Mesodermal cell (in vitro differentiated cells): ENCODE measurements around the gene ZNF583.

ENCODE experiments used
- H3K27ac ChIP-seq: 2 replicates; pipeline ENCODE4 v1.7.0; 2013; ENCODE audit warnings: mild to moderate bottlenecking, low read depth, low read length, moderate library complexity; ENCODE audit not compliant: severe bottlenecking
- H3K36me3 ChIP-seq: 2 replicates; pipeline ENCODE4 v1.7.1; 2013; ENCODE audit warnings: mild to moderate bottlenecking, low read length, moderate library complexity; ENCODE audit not compliant: control insufficient read depth, insufficient read depth
- H3K4me1 ChIP-seq: one replicate; pipeline ENCODE4 v1.7.1; 2013; ENCODE audit warnings: mild to moderate bottlenecking, low read length; ENCODE audit not compliant: insufficient read depth, control insufficient read depth, poor library complexity, severe bottlenecking
- H3K4me3 ChIP-seq: 2 replicates; pipeline ENCODE4 v1.7.0; 2013; ENCODE audit warnings: low read length, control low read depth, mild to moderate bottlenecking; ENCODE audit not compliant: insufficient read depth, poor library complexity, severe bottlenecking; ENCODE audit errors: extremely low read depth
- H3K9me3 ChIP-seq: 2 replicates; pipeline ENCODE4 v1.7.1; 2013; ENCODE audit warnings: mild to moderate bottlenecking, low read length, moderate library complexity; ENCODE audit not compliant: control insufficient read depth
- WGBS, 2 experiments: methylation state at CpG; one replicate each; pipeline ENCODE4 v1.1.5; 2013; ENCODE audit warnings: missing lambda C conversion rate in 2 of 2; ENCODE audit not compliant: insufficient coverage in 2 of 2; 5-methylcytosine and 5-hydroxymethylcytosine counted together

Gene ZNF583

GRCh38 chr19:56393119-56394012 lies 10.8 kb upstream of the ZNF583 start, which contains the start of gene ZNF582:
Gene ZNF582, minus strand, starts transcription at chr19:56393534. Its CDS starts 1,782 bp downstream, at chr19:56391752.
- Histone ChIP-seq H3K9me3 (peaks cover 35% of the 10 kb centered on the region), H3K36me3 (peaks cover 20% of the 10 kb centered on the region), H3K4me3 (peak within 1 kb of the TSS; percentile 59), H3K4me1 (no peaks in the 10 kb centered on the region), H3K27ac (peak within 1 kb of the TSS; percentile 95)
- WGBS, 2 experiments, result 9% methylated on average over 66 to 69 of the region's 73 CpGs

GRCh38 chr19:56398809-56399208 lies 5.3 kb upstream of the ZNF583 start:
- peaks cover 24% of the 10 kb centered on the region for H3K36me3 ChIP-seq
- no peak overlapping the region for H3K27ac ChIP-seq
- H3K4me1 ChIP-seq, result no peaks in the 10 kb centered on the region
- H3K9me3 ChIP-seq, result peaks cover 50% of the 10 kb centered on the region
- 90 to 100% methylated on average over 1 to 5 of the region's 5 CpGs for WGBS, 2 experiments
- no peak overlapping the region for H3K4me3 ChIP-seq

DNA sequence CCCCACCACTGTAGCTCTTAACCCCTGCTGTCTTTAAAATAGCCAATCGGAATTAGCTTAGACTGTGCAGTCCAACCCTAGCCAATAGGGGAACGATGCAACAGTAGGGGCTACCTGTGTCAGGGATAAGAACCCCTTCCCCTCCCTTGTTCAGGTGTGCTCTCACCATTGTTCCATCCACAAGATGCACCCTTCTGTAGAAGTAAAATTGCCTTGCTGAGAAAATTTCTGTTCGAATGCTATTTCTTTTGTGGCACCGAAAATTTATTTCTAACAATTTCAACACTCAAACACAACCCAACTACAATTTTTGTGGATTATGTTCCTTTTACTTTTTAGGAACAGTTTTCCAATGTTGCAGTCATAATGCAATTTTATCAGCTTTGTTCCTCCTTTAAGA lies 3.6 kb upstream of the ZNF583 start:
- H3K36me3 ChIP-seq, result peaks cover 24% of the 10 kb centered on the region
- no peak overlapping the region for H3K27ac ChIP-seq
- 79 to 100% methylated on average over 2 to 3 of the region's 4 CpGs for WGBS, 2 experiments
- H3K4me3 ChIP-seq, result no peak overlapping the region
- no peaks in the 10 kb centered on the region for H3K4me1 ChIP-seq
- peaks cover 40% of the 10 kb centered on the region for H3K9me3 ChIP-seq

- Histone ChIP-seq H3K36me3 (peaks cover 25% of the 10 kb centered on the region), H3K27ac (no peak overlapping the region), H3K9me3 (peaks cover 49% of the 10 kb centered on the region), H3K4me3 (peak overlapping the region; percentile 68), H3K4me1 (no peaks in the 10 kb centered on the region)
- WGBS, 2 experiments, result 85 to 86% methylated on average over 6 of the region's 9 CpGs
These were observed 871 bp upstream of the ZNF583 start for GRCh38 chr19:56403261-56403660.

GRCh38 chr19:56404705-56405056 lies 549 bp downstream of the ZNF583 start:
- WGBS, 2 experiments, result 81 to 90% methylated on average over 9 of the region's 9 CpGs
- Histone ChIP-seq H3K4me3 (peak overlapping the region; percentile 68), H3K9me3 (peaks cover 49% of the 10 kb centered on the region), H3K4me1 (no peaks in the 10 kb centered on the region), H3K27ac (no peak overlapping the region), H3K36me3 (peaks cover 28% of the 10 kb centered on the region)

- Histone ChIP-seq H3K4me3 (peak overlapping the region; percentile 68), H3K27ac (no peak overlapping the region), H3K9me3 (peaks cover 47% of the 10 kb centered on the region), H3K36me3 (peaks cover 31% of the 10 kb centered on the region), H3K4me1 (no peaks in the 10 kb centered on the region)
- WGBS, 2 experiments, result 93 to 97% methylated on average over 3 to 4 of the region's 4 CpGs
These were observed 930 bp downstream of the ZNF583 start for GRCh38 chr19:56405062-56405461.

- Histone ChIP-seq H3K9me3 (peaks cover 75% of the 10 kb centered on the region), H3K27ac (no peak overlapping the region), H3K4me3 (no peak overlapping the region), H3K4me1 (no peaks in the 10 kb centered on the region), H3K36me3 (peaks cover 23% of the 10 kb centered on the region)
- 80 to 87% methylated on average over 1 to 3 of the region's 5 CpGs for WGBS, 2 experiments
These were observed 19.3 kb downstream of the ZNF583 start for GRCh38 chr19:56423276-56423984.

DNA sequence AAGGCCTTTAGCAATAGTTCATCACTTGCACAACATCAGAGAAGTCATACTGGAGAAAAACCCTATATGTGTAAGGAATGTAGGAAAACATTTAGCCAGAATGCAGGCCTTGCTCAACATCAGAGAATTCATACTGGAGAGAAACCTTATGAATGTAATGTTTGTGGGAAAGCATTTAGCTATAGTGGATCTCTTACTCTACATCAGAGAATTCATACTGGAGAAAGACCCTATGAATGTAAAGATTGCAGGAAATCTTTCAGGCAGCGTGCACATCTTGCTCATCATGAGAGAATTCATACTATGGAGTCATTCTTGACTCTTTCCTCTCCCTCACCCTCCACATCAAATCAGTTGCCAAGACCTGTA lies 19.8 kb downstream of the ZNF583 start:
- Histone ChIP-seq H3K4me3 (no peak overlapping the region), H3K36me3 (peaks cover 23% of the 10 kb centered on the region), H3K9me3 (peaks cover 76% of the 10 kb centered on the region), H3K4me1 (no peaks in the 10 kb centered on the region), H3K27ac (no peak overlapping the region)
- WGBS, 2 experiments, result 100% methylated on average over 1 of the region's 1 CpG

DNA sequence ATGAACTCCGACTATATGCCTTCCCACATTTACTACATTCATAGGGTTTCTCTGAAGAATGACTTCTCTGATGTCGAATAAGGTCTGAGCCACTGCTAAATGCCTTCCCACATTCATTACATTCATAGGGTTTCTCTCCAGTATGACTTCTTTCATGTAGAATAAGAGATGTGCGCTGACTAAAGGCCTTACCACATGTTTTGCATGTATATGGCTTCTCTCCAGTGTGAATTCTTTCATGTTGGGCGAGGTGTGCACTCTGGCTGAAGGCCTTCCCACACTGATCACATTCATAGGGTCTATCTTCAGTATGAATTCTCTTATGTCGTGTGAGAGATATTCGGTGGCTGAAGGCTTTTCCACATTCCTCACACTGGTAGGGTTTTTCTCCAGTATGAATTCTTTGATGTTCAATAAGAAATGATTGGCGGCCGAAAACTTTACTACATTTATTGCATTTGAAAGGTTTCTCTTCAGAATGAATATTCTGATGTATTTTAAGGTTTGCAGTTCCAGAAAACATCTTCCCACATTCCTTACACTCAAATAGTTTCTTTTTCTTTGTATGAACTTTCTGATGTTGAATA lies 37.2 kb downstream of the ZNF583 start:
- Histone ChIP-seq H3K4me3 (no peak overlapping the region), H3K4me1 (no peaks in the 10 kb centered on the region), H3K27ac (no peak overlapping the region), H3K36me3 (no peaks in the 10 kb centered on the region), H3K9me3 (peaks cover 50% of the 10 kb centered on the region)
- WGBS, 2 experiments, result 80 to 81% methylated on average over 1 to 3 of the region's 8 CpGs

DNA sequence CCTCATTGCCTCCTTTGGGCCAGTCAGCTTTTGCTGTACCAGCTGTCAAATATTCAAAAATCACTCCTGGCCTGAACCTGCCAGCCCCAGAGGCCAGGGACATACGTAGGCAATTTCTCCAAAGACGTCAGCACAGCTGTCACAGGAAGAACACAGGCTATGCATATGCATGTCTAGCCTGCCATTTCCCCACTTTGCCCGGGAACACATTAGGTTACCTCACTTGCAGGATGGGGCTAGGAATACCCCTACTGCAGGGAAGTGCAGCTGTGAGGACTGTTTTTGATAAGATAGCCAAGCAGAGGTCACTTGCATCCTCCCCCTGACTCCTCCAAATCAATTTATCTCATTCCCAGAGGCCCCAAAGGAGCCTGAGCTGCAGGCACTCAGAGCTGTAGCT lies 70.2 kb downstream of the ZNF583 start:
- Histone ChIP-seq H3K36me3 (no peaks in the 10 kb centered on the region), H3K4me1 (no peaks in the 10 kb centered on the region), H3K9me3 (peaks cover 80% of the 10 kb centered on the region), H3K4me3 (no peak overlapping the region), H3K27ac (no peak overlapping the region)
- 64 to 66% methylated on average over 2 to 3 of the region's 3 CpGs for WGBS, 2 experiments
